ENCODE results near the gene ZDHHC17. TPM values are rescaled to one million over a fixed set of nuclear protein-coding genes. Genes with fewer than 3 reads are reported as not detected.

ZDHHC17 gene
- total and polyA plus RNA-seq, 2 of the 13 experiments (the other 11 are each of a cell fraction or from before 2014, with no cell fraction given), result 36.7 to 38.5 TPM

- H3K27me3 ChIP-seq (ENCODE audit: control insufficient read depth in 1 of 2, insufficient read depth in 2 of 2, low read length in 2 of 2), result no peaks in the 10 kb centered on the region
- no peaks in the 10 kb centered on the region for H3K4me1 ChIP-seq (ENCODE audit: insufficient read depth, low read length)
- H3K4me2 ChIP-seq (ENCODE audit: low read depth, low read length), result no peak overlapping the region
- H3K36me3 ChIP-seq (replicated peaks in 1 of 2; ENCODE audit: control insufficient read depth in 1 of 2, insufficient read depth in 2 of 2, low read length in 2 of 2), result peaks cover 5 to 45% of the 10 kb centered on the region in 2 experiments; a peak in 4 of 5 replicates
- POLR2A ChIA-PET, result no interaction called here
- ATAC-seq (no peak), FAIRE-seq (no peak), DNase-seq (ENCODE audit: low spot score) (no peak)
- CTCF ChIA-PET (ENCODE audit: low intra/inter-chr PET ratio, low total read pairs), result no interaction called here
- WGBS (ENCODE audit: low lambda C conversion rate), result 87% methylated on average over 5 of the region's 6 CpGs
- H3K9me3 ChIP-seq (ENCODE audit: low read length), result no peaks in the 10 kb centered on the region
- no peak overlapping the region for H3K9ac ChIP-seq (ENCODE audit: insufficient read depth, low read depth, low read length)
- H3K4me3 ChIP-seq (replicated peaks in 1 of 3; ENCODE audit: insufficient read depth in 1 of 3, low read depth in 2 of 3, low read length in 3 of 3), result no peak overlapping the region
- no peak overlapping the region for H3K27ac ChIP-seq (ENCODE audit: extremely low read length, insufficient read depth, low read length)
- no peak overlapping the region for H2AFZ ChIP-seq (ENCODE audit: low read length)
- in situ Hi-C loops (cut with HindIII; ENCODE audit: extremely low pct_ligation_motif_present, low pct_unique_long_range_greater_than_20kb) (no loop called here), intact Hi-C loops (cut with micrococcal nuclease; ENCODE audit: unreplicated experiment) (no loop called here)
- no TSS peak for BruUV-seq (replicated peaks)
- no peaks in the 10 kb centered on the region for H3K79me2 ChIP-seq (ENCODE audit: insufficient read depth, low read length)
- H4K20me1 ChIP-seq (ENCODE audit: insufficient read depth, low read length), result no peaks in the 10 kb centered on the region
- no peak for TF ChIP-seq ZNF670 (CRISPR knock-in tag; IDR thresholded peaks at IDR 0.05; ENCODE audit: borderline replicate concordance)
- TF ChIP-seq ATM (IDR thresholded peaks at IDR 0.05; ENCODE audit: borderline replicate concordance), result no peak
- no peak for TF ChIP-seq CAMTA2 (CRISPR knock-in tag; IDR thresholded peaks at IDR 0.05; ENCODE audit: borderline replicate concordance)
- TF ChIP-seq NCOR1 (IDR thresholded peaks at IDR 0.05; ENCODE audit: borderline replicate concordance, low read length), result no peak
- no peak for TF ChIP-seq ZFP36 (IDR thresholded peaks at IDR 0.05; ENCODE audit: borderline replicate concordance, low read depth, low read length, partially characterized antibody)
- no peak for TF ChIP-seq NFE2 (CRISPR knock-in tag; IDR thresholded peaks at IDR 0.05)
- no peak for TF ChIP-seq RERE (CRISPR knock-in tag; IDR thresholded peaks at IDR 0.05; ENCODE audit: low read depth)
- no peak for TF ChIP-seq PCBP2 (optimal IDR thresholded peaks at IDR 0.05; ENCODE audit: low read depth, low read length, poor library complexity, severe bottlenecking)
- no peak for TF ChIP-seq IKZF4 (CRISPR knock-in tag; IDR thresholded peaks at IDR 0.05; ENCODE audit: borderline replicate concordance, low read depth, not compliant biosample characterization)
- TF ChIP-seq PRDM15 (CRISPR knock-in tag; IDR thresholded peaks at IDR 0.05), result no peak
- TF ChIP-seq PITX1 (CRISPR knock-in tag; IDR thresholded peaks at IDR 0.05), result no peak
- no peak for TF ChIP-seq THRA (CRISPR knock-in tag; IDR thresholded peaks at IDR 0.05; ENCODE audit: borderline replicate concordance)
- TF ChIP-seq NRL (CRISPR knock-in tag; IDR thresholded peaks at IDR 0.05; ENCODE audit: borderline replicate concordance), result no peak
Measured at GRCh38 chr12:76810671-76811419, 46.9 kb downstream of the ZDHHC17 start.

All from HepG2 (cell line).